Body of pancreas (tissue), 4 donors: ENCODE measurements around the gene NDUFV1.

Experiments
- CTCF ChIP-seq, 7 experiments: fragments of 450-650 bp in 4 of 7; fragments of 200-600 bp in 3 of 7; sonication (generic) in 3 of 7; IDR thresholded peaks; one replicate each; pipeline ENCODE4 v1.5.1; 2016 to 2019; ENCODE audit warnings: antibody characterized with exemption in 7 of 7
- POLR2A ChIP-seq, 3 donors: fragments of 450-650 bp; IDR thresholded peaks; one replicate each; pipeline ENCODE4 v1.6.1; 2016; ENCODE audit warnings: antibody characterized with exemption in 3 of 3, mild to moderate bottlenecking in 2 of 3

GRCh38 chr11:67576735-67577475, 29.8 kb upstream of the NDUFV1 start:
- TF ChIP-seq POLR2A (IDR thresholded peaks at IDR 0.05), result no peak
- TF ChIP-seq CTCF (IDR thresholded peaks at IDR 0.05), result no peak
